Brain microvascular endothelial cell (primary cell): ENCODE measurements around the gene USP3.

ENCODE experiments used
- DNase-seq: peaks from one replicate; pipeline ENCODE4 v3.0.0-alpha.2; 2020
- H3K27ac ChIP-seq: fragments of 250-450 bp; sonication (Bioruptor Pico); 2 replicates; pipeline ENCODE4 v1.5.1; 2020; ENCODE audit warnings: mild to moderate bottlenecking, moderate library complexity
- H3K27me3 ChIP-seq: fragments of 250-450 bp; sonication (Bioruptor Pico); replicated peaks from 2 replicates; pipeline ENCODE4 v1.5.1; 2020; ENCODE audit warnings: mild to moderate bottlenecking
- H3K36me3 ChIP-seq: fragments of 250-450 bp; sonication (Bioruptor Pico); replicated peaks from 2 replicates; pipeline ENCODE4 v1.5.1; 2020; ENCODE audit warnings: mild to moderate bottlenecking
- H3K4me3 ChIP-seq: 2 replicates; pipeline ENCODE4 v1.5.1; 2011; ENCODE audit warnings: low read depth, mild to moderate bottlenecking, control low read depth, low read length, moderate library complexity
- CTCF ChIP-seq: IDR thresholded peaks from 2 replicates; pipeline ENCODE4 v1.5.1; 2011; ENCODE audit warnings: low read depth, mild to moderate bottlenecking, moderate library complexity, low read length, control low read depth, inconsistent platforms; ENCODE audit errors: missing control alignments
- in situ Hi-C: cut with HindIII; loops from 2 replicates; pipeline ENCODE4 v1.10.0; 2017; ENCODE audit warnings: low sequenced_read_pairs, low pct_ligation_motif_present

Gene USP3

DNA sequence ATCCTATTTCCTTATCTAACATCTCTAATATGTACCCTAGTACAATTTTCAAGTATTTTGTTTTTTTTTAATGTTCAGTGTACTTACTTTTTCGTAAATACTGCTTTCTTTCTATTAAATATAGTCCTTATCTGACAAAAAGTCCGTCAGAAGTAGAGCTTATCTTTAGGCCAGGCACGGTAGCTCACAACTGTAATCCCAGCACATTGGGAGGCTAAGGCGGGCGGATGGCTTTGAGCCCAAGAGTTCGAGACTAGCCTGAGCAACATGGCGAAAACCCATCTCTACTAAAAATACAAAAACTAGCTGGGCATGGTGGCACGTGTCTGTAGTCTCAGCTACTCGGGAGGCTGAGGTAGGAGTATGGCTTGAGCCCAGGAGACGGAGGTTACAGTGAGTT, 41.1 kb downstream of the USP3 start:
- Histone ChIP-seq H3K36me3 (no peaks in the 10 kb centered on the region), H3K4me3 (no peak overlapping the region), H3K27ac (no peak overlapping the region), H3K27me3 (no peaks in the 10 kb centered on the region)
- no peak for TF ChIP-seq CTCF
- in situ Hi-C loops: no loop called here
- DNase-seq: no peak

DNA sequence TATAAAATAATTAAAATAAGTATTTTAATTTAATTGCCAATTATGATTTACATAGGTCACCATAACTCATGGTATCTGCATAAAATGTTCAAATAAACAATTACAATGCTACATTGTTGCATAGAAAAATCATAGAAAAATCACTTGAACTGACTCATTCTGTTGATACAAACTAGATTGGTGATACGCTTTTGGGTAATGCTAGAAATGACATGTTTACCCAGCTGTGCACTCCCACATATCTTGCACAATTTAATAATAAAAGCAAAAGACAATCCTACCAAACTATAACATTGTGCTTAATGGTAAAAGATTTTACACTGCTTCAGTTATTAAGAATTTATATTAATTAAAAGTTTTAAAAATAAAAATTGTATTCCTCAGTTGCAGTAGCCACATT, 47.0 kb downstream of the USP3 start:
- Histone ChIP-seq H3K36me3 (no peaks in the 10 kb centered on the region), H3K4me3 (no peak overlapping the region), H3K27ac (peak overlapping the region; percentile 99), H3K27me3 (no peaks in the 10 kb centered on the region)
- DNase-seq: peak; percentile 32
- no peak for TF ChIP-seq CTCF
- in situ Hi-C loops: no loop called here

- Histone ChIP-seq H3K36me3 (peaks cover 6% of the 10 kb centered on the region), H3K27ac (peak overlapping the region; percentile 99), H3K4me3 (no peak overlapping the region), H3K27me3 (no peaks in the 10 kb centered on the region)
- DNase-seq: peak; percentile 95
- in situ Hi-C loops: no loop called here
- TF ChIP-seq CTCF: no peak
These were observed 49.0 kb downstream of the USP3 start for GRCh38 chr15:63553388-63553791.

GRCh38 chr15:63554337-63554927, 50.0 kb downstream of the USP3 start:
- peak overlapping the region; percentile 99 for H3K27ac ChIP-seq
- peaks cover 6% of the 10 kb centered on the region for H3K36me3 ChIP-seq
- H3K4me3 ChIP-seq: no peak overlapping the region
- DNase-seq: no peak
- TF ChIP-seq CTCF: no peak
- in situ Hi-C loops: no loop called here
- H3K27me3 ChIP-seq: no peaks in the 10 kb centered on the region

GRCh38 chr15:63555507-63555906, 51.1 kb downstream of the USP3 start:
- in situ Hi-C loops: no loop called here
- H3K4me3 ChIP-seq: no peak overlapping the region
- H3K27ac ChIP-seq: no peak overlapping the region
- H3K27me3 ChIP-seq: no peaks in the 10 kb centered on the region
- no peak for DNase-seq
- TF ChIP-seq CTCF: no peak
- H3K36me3 ChIP-seq: peaks cover 8% of the 10 kb centered on the region

DNA sequence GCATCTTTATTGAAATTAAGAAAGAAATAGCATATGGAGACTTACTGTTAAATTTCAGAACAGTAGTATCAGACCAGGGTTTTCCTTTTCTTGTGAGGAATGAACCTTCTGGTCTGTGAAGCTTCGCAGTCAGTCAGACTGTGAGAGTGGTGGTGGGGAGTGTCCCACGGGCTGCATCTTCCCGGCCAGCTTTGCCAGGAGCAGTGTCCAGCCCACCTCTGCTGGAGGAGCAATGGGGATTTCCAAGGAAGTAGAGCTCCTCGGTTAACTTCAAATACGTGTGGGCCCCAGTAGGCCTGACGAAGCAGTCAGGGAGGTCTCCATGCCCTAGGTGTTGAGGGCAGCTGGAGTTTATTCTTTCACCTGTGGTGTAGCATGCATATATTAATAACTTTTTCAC, 51.9 kb downstream of the USP3 start:
- no peak overlapping the region for H3K27ac ChIP-seq
- no peaks in the 10 kb centered on the region for H3K27me3 ChIP-seq
- DNase-seq: no peak
- TF ChIP-seq CTCF: no peak
- H3K4me3 ChIP-seq: no peak overlapping the region
- in situ Hi-C loops: no loop called here
- peaks cover 13% of the 10 kb centered on the region for H3K36me3 ChIP-seq
